HG03097 (cell line): ENCODE measurements around the gene PKDCC.
A peak's percentile ranks its signal among the peaks of the same experiment; 100 is the strongest.

Source experiments
- ATAC-seq: cut with Tn5 transposase; IDR thresholded peaks from one replicate; pipeline ENCODE4 v1.9.1; 2021; ENCODE audit not compliant: unreplicated experiment, low FRiP score

The PKDCC gene

DNA sequence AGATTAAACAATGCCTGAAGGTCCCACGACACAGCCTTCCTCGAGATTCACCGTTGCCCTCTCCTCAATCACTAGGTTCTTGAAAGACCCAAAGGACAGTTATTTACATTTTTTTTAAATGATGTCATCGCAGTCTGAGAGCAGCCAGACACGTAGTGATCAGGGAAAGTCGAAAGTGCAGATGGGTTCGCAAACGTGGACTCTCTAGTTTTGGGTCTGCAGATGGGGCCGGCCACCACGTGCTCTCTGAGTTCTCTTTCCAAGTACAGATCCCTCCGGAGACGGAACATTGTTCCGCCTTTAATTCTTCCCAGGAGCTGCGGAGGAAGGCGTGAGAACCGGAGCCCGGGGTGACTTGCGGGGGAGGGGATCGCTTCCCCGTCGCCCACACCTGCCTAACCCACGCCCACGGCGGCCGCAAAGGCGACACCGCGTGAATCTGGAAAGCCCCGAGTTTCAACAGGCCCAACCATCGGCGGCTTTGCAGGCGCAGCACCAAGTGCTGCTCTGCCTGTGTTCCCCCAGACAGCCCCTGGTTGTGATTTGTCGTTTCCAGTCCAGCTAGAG, 54.3 kb downstream of the PKDCC start:
- peak; percentile 57 for ATAC-seq

DNA sequence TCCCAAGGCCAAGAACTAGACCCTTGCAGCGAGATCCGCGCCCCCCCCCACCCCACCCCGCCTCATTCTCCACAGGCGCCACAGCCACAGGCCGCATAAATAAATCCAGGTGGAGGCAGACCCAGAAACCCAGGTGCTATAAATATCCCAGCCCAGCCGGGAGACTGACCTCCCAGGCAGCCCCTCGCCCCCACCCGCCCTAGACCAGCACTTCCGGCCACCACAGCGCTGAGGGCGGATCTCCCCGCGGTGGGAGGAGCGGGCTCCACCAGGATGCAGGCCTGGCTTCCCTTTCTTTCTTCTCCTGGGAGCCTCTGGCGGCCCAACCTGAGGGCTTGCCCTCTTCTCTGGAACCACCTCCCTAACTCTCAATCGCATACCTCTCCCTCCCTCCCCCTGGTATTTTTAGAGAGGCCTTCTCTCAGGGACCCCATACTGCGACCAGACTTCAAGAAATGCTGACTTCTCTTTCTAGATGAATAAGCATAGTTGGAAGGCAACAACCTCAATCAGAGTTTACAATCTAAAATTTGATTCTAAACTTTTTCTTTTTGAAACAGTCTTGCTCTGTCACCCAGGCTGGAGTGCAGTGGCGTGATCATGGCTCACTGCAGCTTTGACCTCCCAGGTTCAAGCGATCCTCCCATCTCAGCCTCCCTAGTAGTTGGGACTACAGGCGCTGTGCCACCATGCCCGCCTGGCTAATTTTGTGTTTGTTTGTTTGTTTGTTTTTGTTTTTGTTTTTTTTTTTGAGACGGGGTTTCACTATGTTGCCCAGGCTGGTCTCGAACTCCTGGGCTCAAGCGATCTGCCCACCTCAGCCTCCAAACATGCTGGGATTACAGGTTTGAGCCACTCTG, 55.0 kb downstream of the PKDCC start:
- ATAC-seq = no peak

DNA sequence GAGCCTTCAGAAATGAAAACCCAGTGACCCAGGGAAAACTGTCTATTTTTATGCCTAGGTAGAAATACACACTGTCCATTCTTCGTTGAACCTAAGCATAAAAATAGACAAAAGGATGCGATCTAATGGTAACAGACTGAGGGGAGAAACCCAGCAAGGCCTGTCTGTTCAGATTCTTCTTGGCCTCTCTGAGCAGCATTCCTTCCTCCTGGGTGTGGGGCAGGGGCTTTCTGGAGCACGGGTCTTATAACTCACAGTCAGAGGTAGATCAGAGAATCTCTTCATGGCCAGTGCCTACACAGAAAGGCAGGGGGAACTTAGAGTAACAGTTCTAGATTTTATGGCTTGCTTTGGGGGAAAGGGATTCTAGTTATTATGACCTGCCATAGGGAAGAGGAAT, 56.0 kb downstream of the PKDCC start:
- no peak for ATAC-seq

DNA sequence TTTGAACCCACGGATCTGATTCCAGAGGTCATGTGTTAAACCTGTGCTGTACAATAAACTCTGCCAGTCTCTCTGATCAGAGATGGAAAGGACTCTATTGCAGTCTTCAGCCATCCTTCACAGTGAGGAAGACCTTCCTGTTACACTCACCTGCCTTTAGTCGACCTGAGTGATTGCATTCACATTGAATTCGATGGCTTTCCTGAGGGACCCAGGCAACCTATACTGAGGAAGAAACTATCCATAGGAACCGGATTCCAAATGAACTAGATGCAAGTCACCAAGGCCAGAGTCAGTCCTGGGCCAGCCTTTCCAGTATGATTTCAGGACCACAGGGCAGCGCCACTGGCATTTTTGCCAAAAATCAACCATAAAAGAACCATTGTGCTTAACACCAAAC, 56.8 kb downstream of the PKDCC start:
- no peak for ATAC-seq

DNA sequence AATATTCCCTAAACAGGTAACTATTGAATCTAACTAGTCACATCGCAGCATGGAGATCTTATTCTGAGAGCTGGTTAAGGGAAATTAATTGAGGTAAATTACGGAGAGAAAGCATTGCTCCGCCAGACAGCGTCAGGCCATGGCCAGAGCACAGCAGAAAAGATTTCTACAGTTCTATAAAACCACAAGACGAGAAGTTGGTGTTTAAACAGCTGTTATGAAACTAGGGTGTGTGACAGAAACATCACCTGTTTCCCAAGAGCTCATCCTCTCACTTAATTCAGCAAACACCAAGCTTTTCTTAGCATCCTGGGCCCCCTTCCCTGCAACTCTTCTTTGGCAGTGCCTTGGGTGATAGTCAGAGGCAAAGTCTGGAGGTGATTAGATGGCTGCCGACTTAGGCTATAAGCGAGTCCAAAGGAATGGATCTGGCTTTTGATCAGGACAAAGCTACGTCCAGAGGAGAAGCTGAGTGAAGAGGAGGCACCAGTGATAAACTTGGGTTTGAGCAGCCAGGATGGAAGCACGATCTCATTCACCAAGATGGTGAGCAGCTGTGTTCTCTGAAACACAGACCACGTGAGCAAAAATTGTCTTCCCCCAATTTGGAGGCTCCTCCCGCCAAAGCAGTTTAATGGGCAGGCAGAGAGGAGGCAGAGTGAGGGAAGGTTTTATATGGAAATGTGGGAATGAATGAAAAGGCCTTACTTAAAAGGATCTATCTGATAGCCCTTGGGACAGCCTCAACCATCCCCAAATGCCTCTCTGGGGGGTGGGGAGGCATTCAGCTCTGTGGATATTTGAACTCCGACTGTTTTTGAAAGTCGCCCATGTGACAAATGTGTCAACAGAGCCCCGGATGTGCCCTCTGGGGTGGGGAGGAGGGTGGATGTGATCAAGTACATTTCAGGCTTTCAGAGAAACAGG, 57.8 kb downstream of the PKDCC start:
- ATAC-seq = peak; percentile 45

DNA sequence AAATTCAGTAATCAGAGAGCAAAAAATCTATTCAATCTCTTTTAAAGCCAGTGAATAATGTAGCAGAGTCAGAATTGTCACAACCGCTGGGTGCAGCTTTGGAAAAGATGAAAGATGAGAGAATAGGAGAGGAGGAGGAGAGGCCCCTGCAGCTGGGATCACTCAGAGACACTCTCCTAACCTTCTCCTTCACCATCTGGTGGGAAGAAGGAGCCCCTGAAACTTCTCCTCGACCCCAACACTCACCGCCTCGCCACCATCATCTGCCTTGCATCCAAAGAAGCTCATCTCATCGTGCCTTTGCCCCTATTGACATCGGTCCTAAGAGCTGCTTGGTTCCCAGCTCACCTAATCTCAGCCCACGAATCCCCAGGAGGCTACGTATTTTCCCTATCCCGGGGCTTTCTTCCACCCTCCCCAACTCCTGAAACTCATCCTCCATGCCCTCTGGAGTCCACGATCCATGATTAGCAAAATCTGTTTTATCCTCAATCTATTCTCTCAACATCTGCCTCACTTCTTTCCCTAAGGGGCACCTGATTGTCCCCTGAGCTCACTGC, 58.5 kb downstream of the PKDCC start:
- no peak for ATAC-seq

DNA sequence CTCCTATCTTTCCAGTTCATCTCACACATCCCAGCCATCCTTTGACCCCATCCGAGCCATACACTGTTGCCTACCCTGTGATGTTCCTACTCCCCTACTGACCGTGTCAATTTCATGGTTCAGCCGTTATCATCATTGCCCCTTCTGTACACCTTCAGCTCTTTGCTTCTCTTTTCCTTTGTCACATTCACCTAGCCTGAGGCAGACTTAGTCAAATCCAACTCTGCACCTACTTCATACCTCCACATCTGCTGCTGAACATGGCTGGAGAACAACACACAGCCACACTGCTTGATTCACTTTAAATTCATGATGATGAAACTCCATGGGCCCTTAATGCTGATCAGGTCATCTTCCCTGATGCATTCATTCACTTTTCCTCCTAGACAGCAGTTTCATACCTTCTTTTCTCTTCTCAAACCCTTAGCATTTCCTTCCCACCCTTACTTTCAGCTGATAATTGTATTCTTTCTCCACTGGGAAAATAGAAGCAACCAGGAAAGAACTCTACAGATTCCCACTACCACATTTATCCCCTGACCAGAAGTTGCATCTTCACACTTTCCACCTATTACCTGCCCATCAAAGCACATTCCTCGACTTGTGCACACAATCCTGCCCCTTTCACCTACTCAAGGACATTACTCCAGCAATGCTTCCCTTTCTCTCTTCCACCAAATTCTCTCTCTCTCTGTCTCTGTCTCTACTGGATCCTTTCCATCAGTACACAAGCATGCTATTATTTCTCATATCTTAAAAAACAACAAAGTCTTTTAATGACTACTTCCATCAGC, 59.6 kb downstream of the PKDCC start:
- ATAC-seq = no peak
